ENCODE measurements around the gene DENND2D.

DENND2D gene

GRCh38 chr1:111175349-111175748, 25.1 kb downstream of the DENND2D start:
- no peak for DNase-seq (ENCODE audit: low spot score)

- DNase-seq (ENCODE audit: low spot score): no peak
Observed at GRCh38 chr1:111174070-111174469, 26.4 kb downstream of the DENND2D start.

- DNase-seq (ENCODE audit: low spot score): no peak
Observed at GRCh38 chr1:111172463-111172862, 28.0 kb downstream of the DENND2D start.

- DNase-seq (ENCODE audit: low spot score): no peak
Observed at GRCh38 chr1:111164151-111164550, 36.3 kb downstream of the DENND2D start.

- no peak for DNase-seq (ENCODE audit: low spot score)
Observed at GRCh38 chr1:111163363-111163762, 37.1 kb downstream of the DENND2D start.

- no peak for DNase-seq (ENCODE audit: low spot score)
Observed at GRCh38 chr1:111162488-111162880, 38.0 kb downstream of the DENND2D start.

GRCh38 chr1:111161843-111162487, 38.5 kb downstream of the DENND2D start:
- DNase-seq (ENCODE audit: low spot score): no peak

GRCh38 chr1:111157431-111157830, 43.0 kb downstream of the DENND2D start:
- no peak for DNase-seq (ENCODE audit: low spot score)

- DNase-seq (ENCODE audit: low spot score): no peak
Observed at GRCh38 chr1:111154021-111154999, 46.1 kb downstream of the DENND2D start.

- DNase-seq (ENCODE audit: low spot score): no peak
Observed at GRCh38 chr1:111151838-111152237, 48.6 kb downstream of the DENND2D start.

- DNase-seq (ENCODE audit: low spot score): no peak
Observed at GRCh38 chr1:111148376-111148881, 52.0 kb downstream of the DENND2D start.

GRCh38 chr1:111147948-111148347, 52.5 kb downstream of the DENND2D start:
- no peak for DNase-seq (ENCODE audit: low spot score)

- DNase-seq (ENCODE audit: low spot score): no peak
Observed at GRCh38 chr1:111145963-111146768, 54.3 kb downstream of the DENND2D start.

GRCh38 chr1:111145542-111145941, 54.9 kb downstream of the DENND2D start:
- DNase-seq (ENCODE audit: low spot score): no peak

- DNase-seq (ENCODE audit: low spot score): no peak
Observed at GRCh38 chr1:111142356-111142975, 58.0 kb downstream of the DENND2D start.

- no peak for DNase-seq (ENCODE audit: low spot score)
Observed at GRCh38 chr1:111141245-111142220, 58.9 kb downstream of the DENND2D start.

GRCh38 chr1:111140680-111140967, 59.8 kb downstream of the DENND2D start:
- peak; percentile 31 for DNase-seq (ENCODE audit: low spot score)

GRCh38 chr1:111139956-111140679, 60.3 kb downstream of the DENND2D start, which contains the start of the genes CEPT1 and DRAM2:
Gene CEPT1, plus strand, starts transcription at chr1:111140223. Its CDS starts 7,492 bp downstream, at chr1:111147715.
Gene DRAM2, minus strand, starts transcription at chr1:111140093. Its CDS starts 8,539 bp downstream, at chr1:111131554.
- peak; percentile 94 for DNase-seq (ENCODE audit: low spot score)

GRCh38 chr1:111139324-111139955, 61.0 kb downstream of the DENND2D start:
- DNase-seq (ENCODE audit: low spot score): peak; percentile 46

Measured in globus pallidus (tissue), 1 donor.